Astrocyte (in vitro differentiated cells and primary cell): ENCODE data around the gene SOCS1. TPM values are rescaled to one million over a fixed set of nuclear protein-coding genes. Genes with fewer than 3 reads are reported as not detected.

Experiments
- DNase-seq: peaks from one replicate; pipeline ENCODE4 v3.0.0-alpha.2; 2010; ENCODE audit warnings: low read depth
- FAIRE-seq: peaks from 2 replicates; lab custom pipeline; 2011; peaks lifted over from hg19 to GRCh38; lab: Jason Lieb, UNC
- H2AFZ ChIP-seq: 2 replicates; pipeline ENCODE4 v1.6.0; 2012; ENCODE audit warnings: low read depth, low read length, inconsistent platforms
- H3K27ac ChIP-seq: 2 replicates; pipeline ENCODE4 v1.5.1; 2011; ENCODE audit warnings: low read depth, low read length, inconsistent platforms
- H3K27me3 ChIP-seq: 2 replicates; pipeline ENCODE4 v1.6.0; 2011; ENCODE audit warnings: low read length, inconsistent platforms; ENCODE audit not compliant: insufficient read depth
- H3K36me3 ChIP-seq: 2 replicates; pipeline ENCODE4 v1.5.1; 2011; ENCODE audit warnings: low read length, inconsistent platforms; ENCODE audit not compliant: insufficient read depth
- H3K4me1 ChIP-seq: 2 replicates; pipeline ENCODE4 v1.5.1; 2011; ENCODE audit warnings: low read length, inconsistent platforms; ENCODE audit not compliant: insufficient read depth
- H3K4me2 ChIP-seq: 2 replicates; pipeline ENCODE4 v1.6.0; 2012; ENCODE audit warnings: low read length, inconsistent platforms
- H3K4me3 ChIP-seq: 2 replicates; pipeline ENCODE4 v1.5.1; 2011; ENCODE audit warnings: low read depth, mild to moderate bottlenecking, low read length, inconsistent platforms; ENCODE audit not compliant: insufficient read depth
- H3K79me2 ChIP-seq: 2 replicates; pipeline ENCODE4 v1.6.0; 2012; ENCODE audit warnings: mild to moderate bottlenecking, low read length, inconsistent platforms; ENCODE audit not compliant: insufficient read depth
- H3K9ac ChIP-seq: 2 replicates; pipeline ENCODE4 v1.6.0; 2012; ENCODE audit warnings: mild to moderate bottlenecking, low read length, inconsistent platforms
- H3K9me3 ChIP-seq: 2 replicates; pipeline ENCODE4 v1.5.1; 2012; ENCODE audit warnings: low read depth, mild to moderate bottlenecking, low read length, inconsistent platforms; ENCODE audit not compliant: insufficient read depth
- H4K20me1 ChIP-seq: 2 replicates; pipeline ENCODE4 v1.6.0; 2012; ENCODE audit warnings: low read length, inconsistent platforms; ENCODE audit not compliant: insufficient read depth
- H3K27ac Mint-ChIP-seq: one replicate; pipeline ENCODE4 v1.8.0; 2021; ENCODE audit warnings: mild to moderate bottlenecking, mixed read lengths; ENCODE audit not compliant: unreplicated experiment
- H3K27me3 Mint-ChIP-seq: one replicate; pipeline ENCODE4 v1.8.0; 2021; ENCODE audit warnings: low read depth, mixed read lengths; ENCODE audit not compliant: unreplicated experiment
- H3K36me3 Mint-ChIP-seq: one replicate; pipeline ENCODE4 v1.8.0; 2021; ENCODE audit warnings: low read depth, mixed read lengths; ENCODE audit not compliant: unreplicated experiment
- H3K4me1 Mint-ChIP-seq: one replicate; pipeline ENCODE4 v1.8.0; 2021; ENCODE audit warnings: low read depth, mixed read lengths; ENCODE audit not compliant: unreplicated experiment
- H3K4me3 Mint-ChIP-seq: one replicate; pipeline ENCODE4 v1.8.0; 2021; ENCODE audit warnings: mild to moderate bottlenecking, moderate library complexity, mixed read lengths; ENCODE audit not compliant: unreplicated experiment
- H3K9me3 Mint-ChIP-seq: one replicate; pipeline ENCODE4 v1.8.0; 2021; ENCODE audit warnings: mild to moderate bottlenecking, mixed read lengths; ENCODE audit not compliant: unreplicated experiment
- CTCF ChIP-seq: IDR thresholded peaks from 2 replicates; pipeline ENCODE4 v1.5.1; 2011; ENCODE audit warnings: low read depth, mild to moderate bottlenecking, inconsistent platforms, low read length, moderate library complexity; ENCODE audit not compliant: insufficient read depth
- EZH2 ChIP-seq: IDR thresholded peaks from 2 replicates; pipeline ENCODE4 v1.6.1; 2012; ENCODE audit warnings: mild to moderate bottlenecking, low read length, inconsistent platforms; ENCODE audit not compliant: insufficient read depth
- total RNA-seq: library from RNA; stranded (reverse); gene quantifications from 2 replicates; pipeline ENCODE4 v1.2.1, GENCODE V29; 2021

SOCS1 gene
- total RNA-seq, 1 donor from 2014 or later: 16.0 TPM

- FAIRE-seq: no peak
- Histone ChIP-seq H3K27ac (no peak overlapping the region), H3K27me3 (no peaks in the 10 kb centered on the region), H3K36me3 (no peaks in the 10 kb centered on the region), H2AFZ (no peak overlapping the region), H3K79me2 (peaks cover 29% of the 10 kb centered on the region), H4K20me1 (peaks cover 47% of the 10 kb centered on the region), H3K4me3 (no peak overlapping the region), H3K4me2 (no peak overlapping the region), H3K4me1 (peaks cover 32% of the 10 kb centered on the region), H3K9me3 (no peaks in the 10 kb centered on the region), H3K9ac (no peak overlapping the region)
- Mint-ChIP-seq H3K4me1 (peaks cover 16% of the 10 kb centered on the region), H3K27me3 (no peaks in the 10 kb centered on the region), H3K9me3 (no peaks in the 10 kb centered on the region), H3K27ac (peak overlapping the region; percentile 9), H3K36me3 (peaks cover 2% of the 10 kb centered on the region), H3K4me3 (no peak overlapping the region)
- no peak for DNase-seq
- TF ChIP-seq EZH2: no peak
- no peak for TF ChIP-seq CTCF
Measured at GRCh38 chr16:11250786-11251524, 5.0 kb downstream of the SOCS1 start.

GRCh38 chr16:11250091-11250785 lies 5.8 kb downstream of the SOCS1 start:
- no peaks in the 10 kb centered on the region for H3K36me3 ChIP-seq
- peak overlapping the region; percentile 9 for H3K27ac Mint-ChIP-seq
- peaks cover 26% of the 10 kb centered on the region for H3K79me2 ChIP-seq
- FAIRE-seq (no peak), DNase-seq (no peak)
- H2AFZ ChIP-seq: no peak overlapping the region
- peaks cover 45% of the 10 kb centered on the region for H4K20me1 ChIP-seq
- H3K36me3 Mint-ChIP-seq: peaks cover 2% of the 10 kb centered on the region
- H3K4me3 Mint-ChIP-seq: no peak overlapping the region
- no peak overlapping the region for H3K27ac ChIP-seq
- H3K9me3 ChIP-seq: no peaks in the 10 kb centered on the region
- H3K9ac ChIP-seq: no peak overlapping the region
- H3K4me3 ChIP-seq: no peak overlapping the region
- H3K4me1 Mint-ChIP-seq: peaks cover 16% of the 10 kb centered on the region
- no peaks in the 10 kb centered on the region for H3K27me3 ChIP-seq
- H3K4me1 ChIP-seq: peaks cover 32% of the 10 kb centered on the region
- TF ChIP-seq CTCF (no peak), EZH2 (no peak)
- no peaks in the 10 kb centered on the region for H3K27me3 Mint-ChIP-seq
- no peaks in the 10 kb centered on the region for H3K9me3 Mint-ChIP-seq
- H3K4me2 ChIP-seq: no peak overlapping the region
